ENCODE results near the gene AKAP13. TPM values are rescaled to one million over a fixed set of nuclear protein-coding genes. Genes with fewer than 3 reads are reported as not detected.

Gene AKAP13
- polyA plus RNA-seq, 1 donor from 2014 or later = 10.0 TPM

DNA sequence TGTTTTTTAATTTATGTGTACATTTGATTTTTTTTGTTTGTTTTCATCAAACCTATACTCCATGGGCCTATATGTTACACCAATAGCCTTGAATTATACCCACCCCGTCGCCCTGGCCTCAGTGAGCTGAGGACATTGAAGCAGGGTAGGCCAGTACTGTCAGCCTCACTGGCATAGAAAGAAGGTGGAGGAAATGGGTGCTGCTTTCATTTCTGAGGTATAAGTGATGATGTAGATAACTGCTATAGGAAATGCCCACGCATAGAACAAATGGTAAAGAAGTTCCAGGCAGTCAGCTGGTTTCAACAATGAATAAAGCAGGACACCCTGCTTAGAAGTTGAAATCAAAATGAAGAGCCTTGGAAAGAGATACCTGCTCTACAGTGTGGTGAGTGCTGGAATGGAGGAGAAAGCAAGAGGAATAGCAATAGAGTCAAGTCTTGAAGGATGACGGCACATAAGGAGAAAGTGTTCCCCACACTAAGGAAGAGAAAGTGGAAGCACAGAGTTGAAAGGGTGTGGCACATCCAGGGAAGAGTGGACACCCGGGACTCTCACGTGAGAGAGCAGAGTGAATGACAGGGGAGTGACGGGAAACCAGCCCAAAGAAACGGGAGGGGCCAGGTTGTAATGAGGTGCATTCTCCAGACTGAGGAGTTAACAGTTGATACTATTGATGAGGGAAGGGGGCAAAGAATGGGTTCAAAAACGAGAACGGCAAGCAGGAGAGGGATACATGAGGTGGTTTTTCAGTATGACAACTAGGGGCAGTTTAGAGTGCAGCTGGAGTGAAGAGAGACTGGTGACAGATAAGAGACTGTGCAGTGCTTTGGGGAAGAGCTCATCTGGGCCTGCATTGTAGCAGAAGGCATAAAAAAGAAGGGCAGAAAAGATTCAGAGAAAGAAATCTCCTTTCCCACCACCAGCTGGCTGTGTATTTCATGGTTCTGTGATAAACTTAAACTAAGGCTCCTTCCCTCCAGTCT lies 343.9 kb downstream of the AKAP13 start:
- no peak overlapping the region for H3K9ac ChIP-seq (ENCODE audit: low read length)
- no peaks in the 10 kb centered on the region for H3K9me2 ChIP-seq (ENCODE audit: insufficient read depth, low read length)
- no peak overlapping the region for H2AFZ ChIP-seq (ENCODE audit: low read depth, low read length)
- no peaks in the 10 kb centered on the region for H4K20me1 ChIP-seq (ENCODE audit: insufficient read depth)
- no peak overlapping the region for H3K4me3 ChIP-seq (ENCODE audit: low read length)
- no peak overlapping the region for H3K4me2 ChIP-seq (ENCODE audit: low read length)
- H3F3A ChIP-seq (ENCODE audit: insufficient read depth, low read length, poor library complexity, severe bottlenecking) = no peaks in the 10 kb centered on the region
- H3K79me2 ChIP-seq (replicated peaks; ENCODE audit: insufficient read depth, low read length) = no peaks in the 10 kb centered on the region
- no peaks in the 10 kb centered on the region for H3K27me3 ChIP-seq (ENCODE audit: insufficient read depth, low read depth, low read length)
- H3K36me3 ChIP-seq (ENCODE audit: insufficient read depth, low read length) = peaks cover 3% of the 10 kb centered on the region
- no peak overlapping the region for H3K27ac ChIP-seq (ENCODE audit: low read length)
- TF ChIP-seq MXI1 (conservative IDR thresholded peaks at IDR 0.05; ENCODE audit: poor library complexity, severe bottlenecking) (no peak), EP300 (conservative IDR thresholded peaks at IDR 0.05; ENCODE audit: poor library complexity, severe bottlenecking) (no peak), POLR2AphosphoS5 (IDR thresholded peaks at IDR 0.05) (no peak), TAF1 (IDR thresholded peaks at IDR 0.05; ENCODE audit: low read depth) (no peak), RAD21 (conservative IDR thresholded peaks at IDR 0.05) (no peak), SMC3 (conservative IDR thresholded peaks at IDR 0.05; ENCODE audit: poor library complexity) (no peak), EZH2 (IDR thresholded peaks at IDR 0.05; ENCODE audit: borderline replicate concordance, insufficient read depth, low read length, poor library complexity, severe bottlenecking) (no peak)
- TF ChIP-seq, protein P1, sequence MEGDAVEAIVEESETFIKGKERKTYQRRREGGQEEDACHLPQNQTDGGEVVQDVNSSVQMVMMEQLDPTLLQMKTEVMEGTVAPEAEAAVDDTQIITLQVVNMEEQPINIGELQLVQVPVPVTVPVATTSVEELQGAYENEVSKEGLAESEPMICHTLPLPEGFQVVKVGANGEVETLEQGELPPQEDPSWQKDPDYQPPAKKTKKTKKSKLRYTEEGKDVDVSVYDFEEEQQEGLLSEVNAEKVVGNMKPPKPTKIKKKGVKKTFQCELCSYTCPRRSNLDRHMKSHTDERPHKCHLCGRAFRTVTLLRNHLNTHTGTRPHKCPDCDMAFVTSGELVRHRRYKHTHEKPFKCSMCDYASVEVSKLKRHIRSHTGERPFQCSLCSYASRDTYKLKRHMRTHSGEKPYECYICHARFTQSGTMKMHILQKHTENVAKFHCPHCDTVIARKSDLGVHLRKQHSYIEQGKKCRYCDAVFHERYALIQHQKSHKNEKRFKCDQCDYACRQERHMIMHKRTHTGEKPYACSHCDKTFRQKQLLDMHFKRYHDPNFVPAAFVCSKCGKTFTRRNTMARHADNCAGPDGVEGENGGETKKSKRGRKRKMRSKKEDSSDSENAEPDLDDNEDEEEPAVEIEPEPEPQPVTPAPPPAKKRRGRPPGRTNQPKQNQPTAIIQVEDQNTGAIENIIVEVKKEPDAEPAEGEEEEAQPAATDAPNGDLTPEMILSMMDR (IDR thresholded peaks at IDR 0.05; ENCODE audit: poor library complexity, severe bottlenecking) = no peak
- TF ChIP-seq, protein P2, sequence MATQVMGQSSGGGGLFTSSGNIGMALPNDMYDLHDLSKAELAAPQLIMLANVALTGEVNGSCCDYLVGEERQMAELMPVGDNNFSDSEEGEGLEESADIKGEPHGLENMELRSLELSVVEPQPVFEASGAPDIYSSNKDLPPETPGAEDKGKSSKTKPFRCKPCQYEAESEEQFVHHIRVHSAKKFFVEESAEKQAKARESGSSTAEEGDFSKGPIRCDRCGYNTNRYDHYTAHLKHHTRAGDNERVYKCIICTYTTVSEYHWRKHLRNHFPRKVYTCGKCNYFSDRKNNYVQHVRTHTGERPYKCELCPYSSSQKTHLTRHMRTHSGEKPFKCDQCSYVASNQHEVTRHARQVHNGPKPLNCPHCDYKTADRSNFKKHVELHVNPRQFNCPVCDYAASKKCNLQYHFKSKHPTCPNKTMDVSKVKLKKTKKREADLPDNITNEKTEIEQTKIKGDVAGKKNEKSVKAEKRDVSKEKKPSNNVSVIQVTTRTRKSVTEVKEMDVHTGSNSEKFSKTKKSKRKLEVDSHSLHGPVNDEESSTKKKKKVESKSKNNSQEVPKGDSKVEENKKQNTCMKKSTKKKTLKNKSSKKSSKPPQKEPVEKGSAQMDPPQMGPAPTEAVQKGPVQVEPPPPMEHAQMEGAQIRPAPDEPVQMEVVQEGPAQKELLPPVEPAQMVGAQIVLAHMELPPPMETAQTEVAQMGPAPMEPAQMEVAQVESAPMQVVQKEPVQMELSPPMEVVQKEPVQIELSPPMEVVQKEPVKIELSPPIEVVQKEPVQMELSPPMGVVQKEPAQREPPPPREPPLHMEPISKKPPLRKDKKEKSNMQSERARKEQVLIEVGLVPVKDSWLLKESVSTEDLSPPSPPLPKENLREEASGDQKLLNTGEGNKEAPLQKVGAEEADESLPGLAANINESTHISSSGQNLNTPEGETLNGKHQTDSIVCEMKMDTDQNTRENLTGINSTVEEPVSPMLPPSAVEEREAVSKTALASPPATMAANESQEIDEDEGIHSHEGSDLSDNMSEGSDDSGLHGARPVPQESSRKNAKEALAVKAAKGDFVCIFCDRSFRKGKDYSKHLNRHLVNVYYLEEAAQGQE (IDR thresholded peaks at IDR 0.05; ENCODE audit: borderline replicate concordance) = no peak
- H3K9me3 ChIP-seq (ENCODE audit: low read length) = no peaks in the 10 kb centered on the region

GRCh38 chr15:85725019-85725418 lies 344.6 kb downstream of the AKAP13 start:
- Histone ChIP-seq H3K27ac (ENCODE audit: low read length) (no peak overlapping the region), H3K4me2 (ENCODE audit: low read length) (no peak overlapping the region), H3F3A (ENCODE audit: insufficient read depth, low read length, poor library complexity, severe bottlenecking) (no peaks in the 10 kb centered on the region), H3K9ac (ENCODE audit: low read length) (no peak overlapping the region), H3K4me3 (ENCODE audit: low read length) (no peak overlapping the region), H3K9me3 (ENCODE audit: low read length) (no peaks in the 10 kb centered on the region), H3K36me3 (ENCODE audit: insufficient read depth, low read length) (peaks cover 3% of the 10 kb centered on the region), H4K20me1 (ENCODE audit: insufficient read depth) (no peaks in the 10 kb centered on the region), H3K79me2 (replicated peaks; ENCODE audit: insufficient read depth, low read length) (no peaks in the 10 kb centered on the region), H3K27me3 (ENCODE audit: insufficient read depth, low read depth, low read length) (no peaks in the 10 kb centered on the region), H3K9me2 (ENCODE audit: insufficient read depth, low read length) (no peaks in the 10 kb centered on the region), H2AFZ (ENCODE audit: low read depth, low read length) (no peak overlapping the region)
- TF ChIP-seq TAF1 (IDR thresholded peaks at IDR 0.05; ENCODE audit: low read depth) (no peak), EZH2 (IDR thresholded peaks at IDR 0.05; ENCODE audit: borderline replicate concordance, insufficient read depth, low read length, poor library complexity, severe bottlenecking) (no peak), MXI1 (conservative IDR thresholded peaks at IDR 0.05; ENCODE audit: poor library complexity, severe bottlenecking) (no peak), RAD21 (conservative IDR thresholded peaks at IDR 0.05) (no peak), SMC3 (conservative IDR thresholded peaks at IDR 0.05; ENCODE audit: poor library complexity) (no peak), POLR2AphosphoS5 (IDR thresholded peaks at IDR 0.05) (no peak), EP300 (conservative IDR thresholded peaks at IDR 0.05; ENCODE audit: poor library complexity, severe bottlenecking) (no peak)
- TF ChIP-seq, protein P1 (IDR thresholded peaks at IDR 0.05; ENCODE audit: poor library complexity, severe bottlenecking) = no peak
- TF ChIP-seq, protein P2 (IDR thresholded peaks at IDR 0.05; ENCODE audit: borderline replicate concordance) = no peak

Measured in neural cell (in vitro differentiated cells).